Endodermal cell (in vitro differentiated cells): ENCODE measurements around the gene MICAL1. TPM values are rescaled to one million over a fixed set of nuclear protein-coding genes. Genes with fewer than 3 reads are reported as not detected.

Experiments
- DNase-seq: peaks from one replicate; pipeline ENCODE4 v3.0.0-alpha.2; 2017
- H3K27ac ChIP-seq: 2 replicates; pipeline ENCODE4 v1.5.1; 2013; ENCODE audit warnings: mild to moderate bottlenecking, low read depth, low read length, moderate library complexity
- H3K27me3 ChIP-seq: 2 replicates; pipeline ENCODE4 v1.6.1; 2013; ENCODE audit warnings: mild to moderate bottlenecking, low read length, moderate library complexity; ENCODE audit not compliant: insufficient read depth, control insufficient read depth, poor library complexity, severe bottlenecking
- H3K36me3 ChIP-seq: 2 replicates; pipeline ENCODE4 v1.7.0; 2013; ENCODE audit warnings: mild to moderate bottlenecking, low read length, moderate library complexity; ENCODE audit not compliant: control insufficient read depth, insufficient read depth
- H3K4me1 ChIP-seq: one replicate; pipeline ENCODE4 v1.7.0; 2013; ENCODE audit warnings: low read length; ENCODE audit not compliant: control insufficient read depth, insufficient read depth
- H3K4me3 ChIP-seq: 2 replicates; pipeline ENCODE4 v1.5.1; 2013; ENCODE audit warnings: mild to moderate bottlenecking, low read length, moderate library complexity
- H3K9ac ChIP-seq: 2 replicates; pipeline ENCODE4 v1.6.1; 2013; ENCODE audit warnings: mild to moderate bottlenecking, low read length, moderate library complexity; ENCODE audit not compliant: poor library complexity, severe bottlenecking; ENCODE audit errors: extremely low read depth
- H3K9me3 ChIP-seq: 2 replicates; pipeline ENCODE4 v1.6.1; 2013; ENCODE audit warnings: mild to moderate bottlenecking, low read length, moderate library complexity; ENCODE audit not compliant: control insufficient read depth
- H3K27ac Mint-ChIP-seq: 2 replicates; pipeline ENCODE4 v1.8.0; 2020; ENCODE audit warnings: mixed read lengths
- H3K27me3 Mint-ChIP-seq: 2 replicates; pipeline ENCODE4 v1.8.0; 2021; ENCODE audit warnings: mild to moderate bottlenecking, mixed read lengths; ENCODE audit not compliant: insufficient read depth
- H3K36me3 Mint-ChIP-seq: 2 replicates; pipeline ENCODE4 v1.8.0; 2020; ENCODE audit warnings: low read depth, mixed read lengths
- H3K4me1 Mint-ChIP-seq: 2 replicates; pipeline ENCODE4 v1.8.0; 2020; ENCODE audit warnings: mixed read lengths
- H3K4me3 Mint-ChIP-seq: 2 replicates; pipeline ENCODE4 v1.8.0; 2020; ENCODE audit warnings: mild to moderate bottlenecking, moderate library complexity, mixed read lengths
- H3K9me3 Mint-ChIP-seq: 2 replicates; pipeline ENCODE4 v1.8.0; 2020; ENCODE audit warnings: mild to moderate bottlenecking, mixed read lengths
- CTCF ChIP-seq: fragments of 200-600 bp; sonication (generic); conservative IDR thresholded peaks from 2 replicates; pipeline ENCODE4 v1.5.0; 2021; ENCODE audit warnings: antibody characterized with exemption, mild to moderate bottlenecking
- WGBS, 2 experiments: methylation state at CpG; one replicate each; pipeline versions ENCODE4 v1.1.5 to v1.1.7; 2013; ENCODE audit warnings: missing lambda C conversion rate in 2 of 2, mixed read lengths in 1 of 2; ENCODE audit not compliant: insufficient coverage in 1 of 2, insufficient read length in 1 of 2; 5-methylcytosine and 5-hydroxymethylcytosine counted together
- total RNA-seq, 2 donors: library from RNA; stranded (reverse); fragmentation: NEBNext Ultra II Directional in 1 of 2; extraction: Animal tissue kit (Norgen Biotek cat#: 25700) in 1 of 2; gene quantifications; 2 replicates in 1 of 2; 3 replicates in 1 of 2; pipeline ENCODE4 v1.2.1, GENCODE V29; 2021

MICAL1 gene
- total RNA-seq, 2 donors from 2014 or later, result 10.4 to 22.8 TPM

GRCh38 chr6:109493865-109494264 is 38.3 kb upstream of the MICAL1 start:
- Histone ChIP-seq H3K27me3 (peaks cover 5% of the 10 kb centered on the region), H3K27ac (no peak overlapping the region), H3K36me3 (no peaks in the 10 kb centered on the region), H3K4me3 (no peak overlapping the region), H3K9ac (no peak overlapping the region), H3K4me1 (no peaks in the 10 kb centered on the region), H3K9me3 (no peaks in the 10 kb centered on the region)
- 79 to 82% methylated on average over 1 of the region's 1 CpG for WGBS, 2 experiments
- H3K9me3 Mint-ChIP-seq, result no peaks in the 10 kb centered on the region
- H3K4me1 Mint-ChIP-seq, result peaks cover 29% of the 10 kb centered on the region
- H3K27ac Mint-ChIP-seq, result no peak overlapping the region
- no peak for DNase-seq
- H3K36me3 Mint-ChIP-seq, result no peaks in the 10 kb centered on the region
- H3K4me3 Mint-ChIP-seq, result no peak overlapping the region
- no peak for TF ChIP-seq CTCF
- H3K27me3 Mint-ChIP-seq, result peaks cover 4% of the 10 kb centered on the region

- no peak overlapping the region for H3K4me3 ChIP-seq
- H3K27me3 Mint-ChIP-seq, result peaks cover 4% of the 10 kb centered on the region
- no peaks in the 10 kb centered on the region for H3K36me3 ChIP-seq
- TF ChIP-seq CTCF, result no peak
- no peaks in the 10 kb centered on the region for H3K36me3 Mint-ChIP-seq
- H3K27ac ChIP-seq, result no peak overlapping the region
- no peaks in the 10 kb centered on the region for H3K9me3 Mint-ChIP-seq
- DNase-seq, result no peak
- peaks cover 23% of the 10 kb centered on the region for H3K4me1 Mint-ChIP-seq
- WGBS, 2 experiments, result 75 to 82% methylated on average over 1 to 4 of the region's 5 CpGs
- no peaks in the 10 kb centered on the region for H3K27me3 ChIP-seq
- H3K27ac Mint-ChIP-seq, result no peak overlapping the region
- H3K9ac ChIP-seq, result no peak overlapping the region
- no peak overlapping the region for H3K4me3 Mint-ChIP-seq
- no peaks in the 10 kb centered on the region for H3K4me1 ChIP-seq
- H3K9me3 ChIP-seq, result no peaks in the 10 kb centered on the region
Measured at GRCh38 chr6:109491207-109491938, 35.8 kb upstream of the MICAL1 start.

- H3K4me3 ChIP-seq, result no peak overlapping the region
- Mint-ChIP-seq H3K9me3 (no peaks in the 10 kb centered on the region), H3K4me1 (peaks cover 22% of the 10 kb centered on the region), H3K27ac (no peak overlapping the region), H3K36me3 (no peaks in the 10 kb centered on the region), H3K27me3 (peaks cover 3% of the 10 kb centered on the region), H3K4me3 (no peak overlapping the region)
- H3K4me1 ChIP-seq, result no peaks in the 10 kb centered on the region
- no peaks in the 10 kb centered on the region for H3K9me3 ChIP-seq
- 8% methylated on average over 1 of the region's 2 CpGs; no CpG with 5 or more reads in 1 of the 2 experiments for WGBS, 2 experiments
- no peak overlapping the region for H3K27ac ChIP-seq
- DNase-seq, result no peak
- H3K27me3 ChIP-seq, result no peaks in the 10 kb centered on the region
- H3K36me3 ChIP-seq, result no peaks in the 10 kb centered on the region
- H3K9ac ChIP-seq, result no peak overlapping the region
- TF ChIP-seq CTCF, result no peak
Measured at GRCh38 chr6:109490713-109491112, 35.1 kb upstream of the MICAL1 start.
